ENCODE results near the gene FILIP1L. TPM values are rescaled to one million over a fixed set of nuclear protein-coding genes. Genes with fewer than 3 reads are reported as not detected.

FILIP1L gene
- total and polyA plus RNA-seq, 2 of the 13 experiments (the other 11 are each of a cell fraction or from before 2014, with no cell fraction given), result 8.1 to 187 TPM

DNA sequence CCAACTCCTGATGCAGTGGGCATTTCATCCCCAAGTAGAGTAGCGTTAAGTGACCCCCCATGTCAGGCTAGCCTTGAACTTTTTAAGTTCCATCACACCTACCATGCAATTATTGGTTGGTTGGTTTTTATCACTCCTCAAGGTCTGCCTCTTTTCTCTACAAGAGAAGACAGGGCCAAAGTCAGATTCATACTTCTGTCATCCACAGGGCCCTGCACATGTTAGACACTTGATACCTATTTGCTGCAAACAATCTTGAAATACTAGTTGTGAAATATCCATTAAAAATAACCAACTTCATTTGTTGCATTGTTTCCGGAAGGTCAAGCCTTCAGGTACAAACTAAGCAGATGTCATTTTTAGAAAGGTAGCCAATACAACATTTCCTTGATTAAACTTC, 295.5 kb downstream of the FILIP1L start:
- ChIA-PET CTCF (ENCODE audit: low intra/inter-chr PET ratio, low total read pairs) (no interaction called here), POLR2A (no interaction called here)
- ATAC-seq (no peak), FAIRE-seq (no peak), DNase-seq (ENCODE audit: low spot score) (no peak)
- no peak overlapping the region for H3K27ac ChIP-seq (ENCODE audit: extremely low read length, insufficient read depth, low read length)
- H3K4me1 ChIP-seq (ENCODE audit: insufficient read depth, low read length), result peaks cover 30% of the 10 kb centered on the region
- H3K9me3 ChIP-seq (ENCODE audit: low read length), result no peaks in the 10 kb centered on the region
- intact Hi-C loops (cut with micrococcal nuclease; ENCODE audit: unreplicated experiment) (loop anchor here (10.0 kb wide), 1 partner anchor 896 kb away; no protein-coding TSS in a partner anchor), in situ Hi-C loops (cut with HindIII; ENCODE audit: extremely low pct_ligation_motif_present, low pct_unique_long_range_greater_than_20kb) (loop anchor here (25.0 kb wide), 1 partner anchor 893 kb away; the partner anchor contains the start of gene TFG)
- H2AFZ ChIP-seq (ENCODE audit: low read length), result no peak overlapping the region
- no peaks in the 10 kb centered on the region for H4K20me1 ChIP-seq (ENCODE audit: insufficient read depth, low read length)
- 75% methylated on average over 2 of the region's 2 CpGs for WGBS (ENCODE audit: low lambda C conversion rate)
- no peaks in the 10 kb centered on the region for H3K36me3 ChIP-seq (replicated peaks in 1 of 2; ENCODE audit: control insufficient read depth in 1 of 2, insufficient read depth in 2 of 2, low read length in 2 of 2)
- peak overlapping the region; percentile 74 to 90 (median 86); a peak in 4 of 6 replicates for H3K4me3 ChIP-seq (replicated peaks in 1 of 3; ENCODE audit: insufficient read depth in 1 of 3, low read depth in 2 of 3, low read length in 3 of 3)
- BruUV-seq (replicated peaks), result no TSS peak
- peaks cover 17% of the 10 kb centered on the region for H3K79me2 ChIP-seq (ENCODE audit: insufficient read depth, low read length)
- H3K9ac ChIP-seq (ENCODE audit: insufficient read depth, low read depth, low read length), result peak overlapping the region; percentile 83; the same call in 1 of the 2 replicates
- H3K4me2 ChIP-seq (ENCODE audit: low read depth, low read length), result peak overlapping the region; percentile 91
- no peaks in the 10 kb centered on the region; a peak in 1 of 5 replicates for H3K27me3 ChIP-seq (ENCODE audit: control insufficient read depth in 1 of 2, insufficient read depth in 2 of 2, low read length in 2 of 2)
- TF ChIP-seq, protein P1, sequence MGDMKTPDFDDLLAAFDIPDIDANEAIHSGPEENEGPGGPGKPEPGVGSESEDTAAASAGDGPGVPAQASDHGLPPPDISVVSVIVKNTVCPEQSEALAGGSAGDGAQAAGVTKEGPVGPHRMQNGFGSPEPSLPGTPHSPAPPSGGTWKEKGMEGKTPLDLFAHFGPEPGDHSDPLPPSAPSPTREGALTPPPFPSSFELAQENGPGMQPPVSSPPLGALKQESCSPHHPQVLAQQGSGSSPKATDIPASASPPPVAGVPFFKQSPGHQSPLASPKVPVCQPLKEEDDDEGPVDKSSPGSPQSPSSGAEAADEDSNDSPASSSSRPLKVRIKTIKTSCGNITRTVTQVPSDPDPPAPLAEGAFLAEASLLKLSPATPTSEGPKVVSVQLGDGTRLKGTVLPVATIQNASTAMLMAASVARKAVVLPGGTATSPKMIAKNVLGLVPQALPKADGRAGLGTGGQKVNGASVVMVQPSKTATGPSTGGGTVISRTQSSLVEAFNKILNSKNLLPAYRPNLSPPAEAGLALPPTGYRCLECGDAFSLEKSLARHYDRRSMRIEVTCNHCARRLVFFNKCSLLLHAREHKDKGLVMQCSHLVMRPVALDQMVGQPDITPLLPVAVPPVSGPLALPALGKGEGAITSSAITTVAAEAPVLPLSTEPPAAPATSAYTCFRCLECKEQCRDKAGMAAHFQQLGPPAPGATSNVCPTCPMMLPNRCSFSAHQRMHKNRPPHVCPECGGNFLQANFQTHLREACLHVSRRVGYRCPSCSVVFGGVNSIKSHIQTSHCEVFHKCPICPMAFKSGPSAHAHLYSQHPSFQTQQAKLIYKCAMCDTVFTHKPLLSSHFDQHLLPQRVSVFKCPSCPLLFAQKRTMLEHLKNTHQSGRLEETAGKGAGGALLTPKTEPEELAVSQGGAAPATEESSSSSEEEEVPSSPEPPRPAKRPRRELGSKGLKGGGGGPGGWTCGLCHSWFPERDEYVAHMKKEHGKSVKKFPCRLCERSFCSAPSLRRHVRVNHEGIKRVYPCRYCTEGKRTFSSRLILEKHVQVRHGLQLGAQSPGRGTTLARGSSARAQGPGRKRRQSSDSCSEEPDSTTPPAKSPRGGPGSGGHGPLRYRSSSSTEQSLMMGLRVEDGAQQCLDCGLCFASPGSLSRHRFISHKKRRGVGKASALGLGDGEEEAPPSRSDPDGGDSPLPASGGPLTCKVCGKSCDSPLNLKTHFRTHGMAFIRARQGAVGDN (CRISPR knock-in tag; IDR thresholded peaks at IDR 0.05), result no peak
- TF ChIP-seq, protein P2, sequence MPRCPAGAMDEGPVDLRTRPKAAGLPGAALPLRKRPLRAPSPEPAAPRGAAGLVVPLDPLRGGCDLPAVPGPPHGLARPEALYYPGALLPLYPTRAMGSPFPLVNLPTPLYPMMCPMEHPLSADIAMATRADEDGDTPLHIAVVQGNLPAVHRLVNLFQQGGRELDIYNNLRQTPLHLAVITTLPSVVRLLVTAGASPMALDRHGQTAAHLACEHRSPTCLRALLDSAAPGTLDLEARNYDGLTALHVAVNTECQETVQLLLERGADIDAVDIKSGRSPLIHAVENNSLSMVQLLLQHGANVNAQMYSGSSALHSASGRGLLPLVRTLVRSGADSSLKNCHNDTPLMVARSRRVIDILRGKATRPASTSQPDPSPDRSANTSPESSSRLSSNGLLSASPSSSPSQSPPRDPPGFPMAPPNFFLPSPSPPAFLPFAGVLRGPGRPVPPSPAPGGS (CRISPR knock-in tag; IDR thresholded peaks at IDR 0.05), result no peak
- TF ChIP-seq, protein P3, sequence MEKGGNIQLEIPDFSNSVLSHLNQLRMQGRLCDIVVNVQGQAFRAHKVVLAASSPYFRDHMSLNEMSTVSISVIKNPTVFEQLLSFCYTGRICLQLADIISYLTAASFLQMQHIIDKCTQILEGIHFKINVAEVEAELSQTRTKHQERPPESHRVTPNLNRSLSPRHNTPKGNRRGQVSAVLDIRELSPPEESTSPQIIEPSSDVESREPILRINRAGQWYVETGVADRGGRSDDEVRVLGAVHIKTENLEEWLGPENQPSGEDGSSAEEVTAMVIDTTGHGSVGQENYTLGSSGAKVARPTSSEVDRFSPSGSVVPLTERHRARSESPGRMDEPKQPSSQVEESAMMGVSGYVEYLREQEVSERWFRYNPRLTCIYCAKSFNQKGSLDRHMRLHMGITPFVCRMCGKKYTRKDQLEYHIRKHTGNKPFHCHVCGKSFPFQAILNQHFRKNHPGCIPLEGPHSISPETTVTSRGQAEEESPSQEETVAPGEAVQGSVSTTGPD (CRISPR knock-in tag; IDR thresholded peaks at IDR 0.05), result no peak
- TF ChIP-seq, protein P4, sequence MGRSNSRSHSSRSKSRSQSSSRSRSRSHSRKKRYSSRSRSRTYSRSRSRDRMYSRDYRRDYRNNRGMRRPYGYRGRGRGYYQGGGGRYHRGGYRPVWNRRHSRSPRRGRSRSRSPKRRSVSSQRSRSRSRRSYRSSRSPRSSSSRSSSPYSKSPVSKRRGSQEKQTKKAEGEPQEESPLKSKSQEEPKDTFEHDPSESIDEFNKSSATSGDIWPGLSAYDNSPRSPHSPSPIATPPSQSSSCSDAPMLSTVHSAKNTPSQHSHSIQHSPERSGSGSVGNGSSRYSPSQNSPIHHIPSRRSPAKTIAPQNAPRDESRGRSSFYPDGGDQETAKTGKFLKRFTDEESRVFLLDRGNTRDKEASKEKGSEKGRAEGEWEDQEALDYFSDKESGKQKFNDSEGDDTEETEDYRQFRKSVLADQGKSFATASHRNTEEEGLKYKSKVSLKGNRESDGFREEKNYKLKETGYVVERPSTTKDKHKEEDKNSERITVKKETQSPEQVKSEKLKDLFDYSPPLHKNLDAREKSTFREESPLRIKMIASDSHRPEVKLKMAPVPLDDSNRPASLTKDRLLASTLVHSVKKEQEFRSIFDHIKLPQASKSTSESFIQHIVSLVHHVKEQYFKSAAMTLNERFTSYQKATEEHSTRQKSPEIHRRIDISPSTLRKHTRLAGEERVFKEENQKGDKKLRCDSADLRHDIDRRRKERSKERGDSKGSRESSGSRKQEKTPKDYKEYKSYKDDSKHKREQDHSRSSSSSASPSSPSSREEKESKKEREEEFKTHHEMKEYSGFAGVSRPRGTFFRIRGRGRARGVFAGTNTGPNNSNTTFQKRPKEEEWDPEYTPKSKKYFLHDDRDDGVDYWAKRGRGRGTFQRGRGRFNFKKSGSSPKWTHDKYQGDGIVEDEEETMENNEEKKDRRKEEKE (IDR thresholded peaks at IDR 0.05), result no peak
- TF ChIP-seq SP2 (CRISPR knock-in tag; IDR thresholded peaks at IDR 0.05) (no peak), CREM (IDR thresholded peaks at IDR 0.05) (no peak), CREM (CRISPR knock-in tag; IDR thresholded peaks at IDR 0.05) (no peak)
- TF ChIP-seq, protein P5, sequence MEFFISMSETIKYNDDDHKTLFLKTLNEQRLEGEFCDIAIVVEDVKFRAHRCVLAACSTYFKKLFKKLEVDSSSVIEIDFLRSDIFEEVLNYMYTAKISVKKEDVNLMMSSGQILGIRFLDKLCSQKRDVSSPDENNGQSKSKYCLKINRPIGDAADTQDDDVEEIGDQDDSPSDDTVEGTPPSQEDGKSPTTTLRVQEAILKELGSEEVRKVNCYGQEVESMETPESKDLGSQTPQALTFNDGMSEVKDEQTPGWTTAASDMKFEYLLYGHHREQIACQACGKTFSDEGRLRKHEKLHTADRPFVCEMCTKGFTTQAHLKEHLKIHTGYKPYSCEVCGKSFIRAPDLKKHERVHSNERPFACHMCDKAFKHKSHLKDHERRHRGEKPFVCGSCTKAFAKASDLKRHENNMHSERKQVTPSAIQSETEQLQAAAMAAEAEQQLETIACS (CRISPR knock-in tag; IDR thresholded peaks at IDR 0.05), result no peak

Data from HepG2 (cell line).